Ovary (tissue), 3 donors: ENCODE data around the gene GJA8.

Experiments used
- CTCF ChIP-seq, 3 donors: fragments of 450-650 bp in 2 of 3; fragments of 200-600 bp in 1 of 3; IDR thresholded peaks; one replicate each; pipeline versions ENCODE4 v1.5.1 to v1.8.0; 2016 to 2022; ENCODE audit warnings: antibody characterized with exemption in 3 of 3, mild to moderate bottlenecking in 1 of 3
- EP300 ChIP-seq: sonication (generic); formaldehyde crosslinking; IDR thresholded peaks from one replicate; pipeline ENCODE4 v1.6.1; 2017; ENCODE audit warnings: antibody characterized with exemption
- POLR2A ChIP-seq: fragments of 450-650 bp; IDR thresholded peaks from one replicate; pipeline ENCODE4 v1.6.1; 2017; ENCODE audit warnings: antibody characterized with exemption, mild to moderate bottlenecking, moderate library complexity
- donor health status: DM: no; HTN: no; CAD: no.

DNA sequence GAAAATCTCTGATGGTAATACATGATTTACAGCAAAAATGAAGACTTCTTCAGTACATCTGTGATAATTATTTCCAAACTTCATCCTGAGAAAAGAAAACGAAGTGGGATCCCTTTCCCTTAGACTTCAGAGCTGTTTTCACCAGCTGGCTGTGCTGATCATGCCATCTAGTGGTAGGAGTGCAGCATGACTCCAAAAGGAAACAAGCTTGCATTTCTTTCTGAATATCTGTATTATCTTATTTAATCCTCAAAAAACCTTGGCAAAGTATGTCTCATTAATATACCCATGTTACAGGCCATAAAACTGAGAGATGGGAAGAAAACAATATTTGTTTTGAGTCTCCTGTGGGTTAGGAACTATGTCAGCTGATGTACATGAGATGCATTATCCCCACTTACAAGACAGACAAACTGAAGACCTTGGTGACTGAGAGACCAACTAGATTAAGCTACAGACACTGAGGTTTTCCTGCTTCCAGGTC is 9.8 kb upstream of the GJA8 start:
- TF ChIP-seq CTCF (IDR thresholded peaks at IDR 0.05) (peak; percentile 81 to 88 (median 84)), EP300 (no peak), POLR2A (no peak)
